Trophoblast cell (in vitro differentiated cells and primary cell): ENCODE results near the gene VWA8.

ENCODE experiments used
- DNase-seq, 2 donors: peaks; one replicate each; pipeline ENCODE4 v3.0.0-alpha.2; 2016
- H2AFZ ChIP-seq: 2 replicates; pipeline ENCODE4 v1.6.1; 2013; ENCODE audit warnings: low read length, moderate library complexity, mild to moderate bottlenecking; ENCODE audit not compliant: insufficient read depth, poor library complexity
- H2AK5ac ChIP-seq: 2 replicates; pipeline ENCODE4 v1.6.1; 2013; ENCODE audit warnings: mild to moderate bottlenecking, low read length
- H2BK120ac ChIP-seq: 2 replicates; pipeline ENCODE4 v1.6.1; 2013; ENCODE audit warnings: low read length, mild to moderate bottlenecking, moderate library complexity; ENCODE audit not compliant: insufficient read depth, poor library complexity
- H2BK12ac ChIP-seq: 2 replicates; pipeline ENCODE4 v1.6.1; 2013; ENCODE audit warnings: mild to moderate bottlenecking, low read length, moderate library complexity
- H2BK5ac ChIP-seq: 2 replicates; pipeline ENCODE4 v1.6.1; 2013; ENCODE audit warnings: low read length, low read depth, moderate library complexity, mild to moderate bottlenecking; ENCODE audit not compliant: poor library complexity
- H3K14ac ChIP-seq: 2 replicates; pipeline ENCODE4 v1.6.1; 2013; ENCODE audit warnings: mild to moderate bottlenecking, low read length
- H3K18ac ChIP-seq: 2 replicates; pipeline ENCODE4 v1.6.1; 2013; ENCODE audit warnings: mild to moderate bottlenecking, low read length
- H3K23ac ChIP-seq: 2 replicates; pipeline ENCODE4 v1.6.1; 2013; ENCODE audit warnings: low read length
- H3K27ac ChIP-seq: 2 replicates; pipeline ENCODE4 v1.5.1; 2013; ENCODE audit warnings: low read depth, mild to moderate bottlenecking, inconsistent platforms, low read length, moderate library complexity
- H3K27me3 ChIP-seq: 2 replicates; pipeline ENCODE4 v1.6.1; 2013; ENCODE audit warnings: inconsistent platforms, mild to moderate bottlenecking, low read length, moderate library complexity; ENCODE audit not compliant: insufficient read depth
- H3K36me3 ChIP-seq, 2 experiments: 1 replicate in 1 of 2; 2 replicates in 1 of 2; pipeline ENCODE4 v1.6.1; 2013; ENCODE audit warnings: low read length in 2 of 2, mild to moderate bottlenecking in 2 of 2, moderate library complexity in 1 of 2; ENCODE audit not compliant: insufficient read depth in 2 of 2, control insufficient read depth in 1 of 2
- H3K4ac ChIP-seq: 2 replicates; pipeline ENCODE4 v1.6.1; 2013; ENCODE audit warnings: low read depth, mild to moderate bottlenecking, low read length, moderate library complexity
- H3K4me1 ChIP-seq, 2 experiments: 1 replicate in 1 of 2; 2 replicates in 1 of 2; pipeline ENCODE4 v1.6.1; 2013; ENCODE audit warnings: low read length in 2 of 2, mild to moderate bottlenecking in 2 of 2, moderate library complexity in 1 of 2; ENCODE audit not compliant: insufficient read depth in 2 of 2, control insufficient read depth in 1 of 2
- H3K4me2 ChIP-seq: 2 replicates; pipeline ENCODE4 v1.6.1; 2013; ENCODE audit warnings: inconsistent platforms, mild to moderate bottlenecking, low read length, moderate library complexity
- H3K4me3 ChIP-seq: 2 replicates; pipeline ENCODE4 v1.5.1; 2013; ENCODE audit warnings: mild to moderate bottlenecking, low read depth, low read length, inconsistent platforms
- H3K79me1 ChIP-seq: one replicate; pipeline ENCODE4 v1.6.1; 2013; ENCODE audit warnings: low read length
- H3K79me2 ChIP-seq: 2 replicates; pipeline ENCODE4 v1.6.1; 2013; ENCODE audit warnings: low read length, mild to moderate bottlenecking; ENCODE audit not compliant: control insufficient read depth, insufficient read depth, poor library complexity
- H3K9ac ChIP-seq: 2 replicates; pipeline ENCODE4 v1.6.1; 2013; ENCODE audit warnings: mild to moderate bottlenecking, low read length
- H3K9me3 ChIP-seq: 2 replicates; pipeline ENCODE4 v1.6.1; 2013; ENCODE audit warnings: low read depth, mild to moderate bottlenecking, control low read depth, inconsistent platforms, low read length; ENCODE audit not compliant: insufficient read depth
- H4K12ac ChIP-seq: 2 replicates; pipeline ENCODE4 v1.6.1; 2013; ENCODE audit warnings: low read depth, mild to moderate bottlenecking, low read length, moderate library complexity
- H4K8ac ChIP-seq: 2 replicates; pipeline ENCODE4 v1.6.1; 2013; ENCODE audit warnings: low read depth, mild to moderate bottlenecking, low read length, moderate library complexity
- H4K91ac ChIP-seq: one replicate; pipeline ENCODE4 v1.6.1; 2013; ENCODE audit warnings: low read depth, mild to moderate bottlenecking, low read length, moderate library complexity
- WGBS: extraction: QIAGEN DNeasy Blood & Tissue Kit; methylation state at CpG from one replicate; pipeline ENCODE4 v1.1.7; 2013; ENCODE audit warnings: missing lambda C conversion rate; ENCODE audit not compliant: insufficient read length, insufficient coverage; ENCODE audit errors: extremely low coverage; 5-methylcytosine and 5-hydroxymethylcytosine counted together

Gene VWA8

GRCh38 chr13:41812851-41813250 lies 148.1 kb downstream of the VWA8 start:
- H2AK5ac ChIP-seq, result no peak overlapping the region

GRCh38 chr13:41812237-41812636 lies 148.7 kb downstream of the VWA8 start:
- DNase-seq, result no peak
- no peaks in the 10 kb centered on the region for H3K4me1 ChIP-seq
- no peak overlapping the region for H3K23ac ChIP-seq
- H4K91ac ChIP-seq, result no peak overlapping the region
- no peaks in the 10 kb centered on the region for H3K9me3 ChIP-seq
- no peak overlapping the region for H3K14ac ChIP-seq
- H3K4me2 ChIP-seq, result no peak overlapping the region
- no peak overlapping the region for H2BK12ac ChIP-seq
- H3K4ac ChIP-seq, result no peak overlapping the region
- H3K9ac ChIP-seq, result no peak overlapping the region
- no peak overlapping the region for H3K4me3 ChIP-seq
- H3K27me3 ChIP-seq, result no peaks in the 10 kb centered on the region
- no peak overlapping the region for H2BK5ac ChIP-seq
- no peak overlapping the region for H2AK5ac ChIP-seq
- no peak overlapping the region for H3K18ac ChIP-seq
- H4K8ac ChIP-seq, result no peak overlapping the region
- H3K79me2 ChIP-seq, result no peaks in the 10 kb centered on the region
- H2AFZ ChIP-seq, result no peak overlapping the region
- no CpG with 5 or more reads among the region's 1 CpG for WGBS
- H4K12ac ChIP-seq, result no peak overlapping the region
- peaks cover 0 to 1% of the 10 kb centered on the region in 2 experiments for H3K36me3 ChIP-seq
- no peak overlapping the region for H3K27ac ChIP-seq
- H2BK120ac ChIP-seq, result no peak overlapping the region
- H3K79me1 ChIP-seq, result no peaks in the 10 kb centered on the region

More at GRCh38 chr13:41812851-41813250, 148.1 kb downstream of the VWA8 start:
- H2BK5ac ChIP-seq, result no peak overlapping the region
- no peak overlapping the region for H3K4me2 ChIP-seq
- no peak overlapping the region for H2AFZ ChIP-seq
- no peak overlapping the region for H3K23ac ChIP-seq
- H3K36me3 ChIP-seq, result peaks cover 0 to 1% of the 10 kb centered on the region in 2 experiments
- H3K14ac ChIP-seq, result no peak overlapping the region
- H3K79me1 ChIP-seq, result no peaks in the 10 kb centered on the region
- H3K27ac ChIP-seq, result no peak overlapping the region
- no peaks in the 10 kb centered on the region for H3K27me3 ChIP-seq
- H2BK12ac ChIP-seq, result no peak overlapping the region
- no peak overlapping the region for H4K8ac ChIP-seq
- H3K79me2 ChIP-seq, result no peaks in the 10 kb centered on the region
- no peak overlapping the region for H3K18ac ChIP-seq
- no peak overlapping the region for H3K4ac ChIP-seq
- no peak overlapping the region for H4K91ac ChIP-seq
- no peak overlapping the region for H3K9ac ChIP-seq
- DNase-seq, result no peak
- H2BK120ac ChIP-seq, result no peak overlapping the region
- no peak overlapping the region for H3K4me3 ChIP-seq
- no peaks in the 10 kb centered on the region for H3K9me3 ChIP-seq
- H4K12ac ChIP-seq, result no peak overlapping the region
- WGBS, result no CpG with 5 or more reads among the region's 2 CpGs
- no peaks in the 10 kb centered on the region for H3K4me1 ChIP-seq

DNA sequence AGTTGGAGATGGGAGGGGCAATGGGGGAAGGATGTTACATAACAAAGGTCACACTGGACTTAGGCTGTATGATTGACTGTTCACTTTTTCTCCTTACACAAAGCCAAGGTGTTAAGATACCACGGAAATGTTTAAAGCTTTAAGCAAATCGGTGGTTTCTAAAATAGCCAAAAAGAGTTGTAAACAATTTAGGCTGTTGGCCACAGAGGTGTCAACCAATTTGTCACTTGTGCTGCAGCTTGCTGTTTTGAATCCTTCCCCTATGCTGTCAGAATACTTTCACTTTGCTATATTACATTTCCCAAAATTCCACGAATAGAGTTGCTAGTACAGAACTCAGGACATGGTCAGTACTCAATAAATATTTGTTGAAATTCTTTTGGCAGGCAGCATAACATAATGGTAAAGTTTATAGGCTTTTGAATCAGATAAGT lies 149.3 kb downstream of the VWA8 start:
- H3K9me3 ChIP-seq, result no peaks in the 10 kb centered on the region
- no CpG with 5 or more reads among the region's 3 CpGs for WGBS

DNA sequence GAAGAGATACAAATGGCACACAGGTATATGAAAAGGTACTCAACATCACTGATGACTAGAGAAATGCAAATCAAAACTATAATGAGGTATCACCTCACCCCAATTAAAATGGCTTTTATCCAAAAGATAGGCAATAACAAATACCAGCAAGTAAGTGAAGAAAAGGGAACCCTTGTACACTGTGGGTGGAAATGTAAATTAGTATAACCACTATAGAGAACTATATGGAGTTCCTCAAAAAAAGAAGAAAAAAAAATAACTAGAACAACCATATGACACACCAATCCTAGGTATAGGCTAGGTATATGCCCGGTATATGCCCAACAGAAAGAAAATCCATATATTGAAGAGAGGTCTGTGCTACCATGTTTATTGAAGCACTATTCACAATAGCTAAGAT lies 150.9 kb downstream of the VWA8 start:
- Histone ChIP-seq H3K14ac (no peak overlapping the region), H2BK12ac (no peak overlapping the region), H3K36me3 (no peaks in the 10 kb centered on the region), H3K4me1 (no peaks in the 10 kb centered on the region), H3K9ac (no peak overlapping the region), H3K27me3 (no peaks in the 10 kb centered on the region), H3K79me1 (no peaks in the 10 kb centered on the region), H3K79me2 (no peaks in the 10 kb centered on the region), H3K23ac (no peak overlapping the region), H3K4me3 (no peak overlapping the region), H2AFZ (no peak overlapping the region), H2AK5ac (no peak overlapping the region), H3K4me2 (no peak overlapping the region), H4K91ac (no peak overlapping the region), H3K18ac (no peak overlapping the region), H2BK5ac (no peak overlapping the region), H3K9me3 (no peaks in the 10 kb centered on the region), H4K8ac (no peak overlapping the region), H2BK120ac (no peak overlapping the region), H3K27ac (no peak overlapping the region), H3K4ac (no peak overlapping the region), H4K12ac (no peak overlapping the region)
- WGBS, result no CpG with 5 or more reads among the region's 1 CpG
- DNase-seq, result no peak

More for the DNA sequence above, 149.3 kb downstream of the VWA8 start:
- Histone ChIP-seq H3K36me3 (peaks cover 0 to 1% of the 10 kb centered on the region in 2 experiments), H3K4ac (no peak overlapping the region), H2BK120ac (no peak overlapping the region), H4K8ac (no peak overlapping the region), H3K79me2 (no peaks in the 10 kb centered on the region), H3K23ac (no peak overlapping the region), H3K79me1 (no peaks in the 10 kb centered on the region), H3K9ac (no peak overlapping the region), H4K12ac (no peak overlapping the region), H2AK5ac (no peak overlapping the region), H3K4me2 (no peak overlapping the region), H3K27ac (no peak overlapping the region), H3K27me3 (no peaks in the 10 kb centered on the region), H3K14ac (no peak overlapping the region), H2BK12ac (no peak overlapping the region), H2BK5ac (no peak overlapping the region), H3K4me1 (no peaks in the 10 kb centered on the region), H4K91ac (no peak overlapping the region), H3K18ac (no peak overlapping the region), H3K4me3 (no peak overlapping the region), H2AFZ (no peak overlapping the region)
- DNase-seq, result peak in 1 of 2 donors; percentile 3
